PFSK-1 (cell line): Measurements from ENCODE around the gene KCTD13.

ENCODE experiments used
- FOXP2 ChIP-seq: optimal IDR thresholded peaks from 2 replicates; pipeline ENCODE3; 2011; ENCODE audit warnings: borderline replicate concordance, control low read depth, inconsistent platforms; ENCODE audit not compliant: insufficient read depth; ENCODE audit errors: extremely low read length, extremely low read depth
- POLR2AphosphoS5 ChIP-seq: IDR thresholded peaks from 2 replicates; pipeline ENCODE4 v1.6.1; 2012; ENCODE audit warnings: low read depth, mild to moderate bottlenecking, control low read depth, low read length, moderate library complexity
- REST ChIP-seq, 2 experiments: IDR thresholded peaks; 2 replicates each; pipeline versions ENCODE4 v1.6.1 to v1.8.0; 2011 to 2012; ENCODE audit warnings: low read depth in 2 of 2, low read length in 2 of 2, control low read depth in 1 of 2, inconsistent platforms in 1 of 2, mild to moderate bottlenecking in 1 of 2, moderate library complexity in 1 of 2; ENCODE audit not compliant: insufficient read depth in 1 of 2
- SIN3A ChIP-seq: IDR thresholded peaks from 2 replicates; pipeline ENCODE4 v1.6.1; 2012; ENCODE audit warnings: mild to moderate bottlenecking, low read length, moderate library complexity, borderline replicate concordance; ENCODE audit not compliant: insufficient read depth
- TAF1 ChIP-seq: IDR thresholded peaks from 2 replicates; pipeline ENCODE4 v1.6.1; 2012; ENCODE audit warnings: low read length, control low read depth, borderline replicate concordance; ENCODE audit not compliant: insufficient read depth

The KCTD13 gene

GRCh38 chr16:29909391-29909790 is 16.6 kb downstream of the KCTD13 start:
- TF ChIP-seq SIN3A = no peak
- TF ChIP-seq POLR2AphosphoS5 = no peak
- TF ChIP-seq FOXP2 = no peak
- no peak for TF ChIP-seq TAF1
- no peak for TF ChIP-seq REST (IDR thresholded peaks at IDR 0.05; ENCODE audit: insufficient read depth in 1 of 2, low read depth in 2 of 2, low read length in 2 of 2)

GRCh38 chr16:29908719-29909220 is 17.3 kb downstream of the KCTD13 start:
- TF ChIP-seq POLR2AphosphoS5 (no peak), SIN3A (no peak), FOXP2 (no peak)

- TF ChIP-seq TAF1 (no peak), SIN3A (no peak), POLR2AphosphoS5 (no peak)
Measured at GRCh38 chr16:29907973-29908372, 18.1 kb downstream of the KCTD13 start.

- TF ChIP-seq FOXP2 (no peak), REST (IDR thresholded peaks at IDR 0.05; ENCODE audit: insufficient read depth in 1 of 2, low read depth in 2 of 2, low read length in 2 of 2) (no peak), TAF1 (no peak), SIN3A (no peak), POLR2AphosphoS5 (no peak)
Measured at GRCh38 chr16:29906520-29907244, 19.3 kb downstream of the KCTD13 start.

- TF ChIP-seq REST (IDR thresholded peaks at IDR 0.05; ENCODE audit: insufficient read depth in 1 of 2, low read depth in 2 of 2, low read length in 2 of 2) = no peak
- no peak for TF ChIP-seq POLR2AphosphoS5
- no peak for TF ChIP-seq SIN3A
- no peak for TF ChIP-seq FOXP2
- TF ChIP-seq TAF1 = no peak
Measured at GRCh38 chr16:29905668-29906067, 20.4 kb downstream of the KCTD13 start.

GRCh38 chr16:29904947-29905346 is 21.1 kb downstream of the KCTD13 start:
- no peak for TF ChIP-seq REST (IDR thresholded peaks at IDR 0.05; ENCODE audit: insufficient read depth in 1 of 2, low read depth in 2 of 2, low read length in 2 of 2)
- TF ChIP-seq TAF1 = no peak
- TF ChIP-seq SIN3A = no peak
- no peak for TF ChIP-seq FOXP2
- no peak for TF ChIP-seq POLR2AphosphoS5
